Muscle of arm (tissue), 14 donors: ENCODE data around the gene OR2T4. TPM values are rescaled to one million over a fixed set of nuclear protein-coding genes. Genes with fewer than 3 reads are reported as not detected.

ENCODE experiments used
- DNase-seq: peaks from one replicate; pipeline ENCODE4 v3.0.0-alpha.2; 2013
- long read RNA-seq, 11 donors: transcript quantifications; one replicate each; lab custom pipeline, GENCODE V29; 2026
- polyA plus RNA-seq, 12 donors: library from polyadenylated mRNA; unstranded; fragments of 120-200 nt; gene quantifications; one replicate each; pipeline ENCODE4 v1.2.1, GENCODE V29; 2013; ENCODE audit not compliant: insufficient read length in 12 of 12

The OR2T4 gene
- polyA plus RNA-seq: not detected
- long read RNA-seq, donor 1: 0 reads
- long read RNA-seq, donor 2: 0 reads
- long read RNA-seq, donor 3: 0 reads
- long read RNA-seq, donor 4: 0 reads
- long read RNA-seq, donor 5: 0 reads
- long read RNA-seq, donor 6: 0 reads
- long read RNA-seq, donor 7: 0 reads
- long read RNA-seq, donor 8: 0 reads
- long read RNA-seq, donor 9: 0 reads
- long read RNA-seq, donor 10: 0 reads
- long read RNA-seq, donor 11: 0 reads

GRCh38 chr1:248361121-248361715, at the start of gene OR2T4:
TSS of gene OR2T4 (plus strand) at chr1:248361665. CDS start at chr1:248361665, 0 bp downstream.
- no peak for DNase-seq

GRCh38 chr1:248316796-248317195, 44.7 kb upstream of the OR2T4 start:
- no peak for DNase-seq

- DNase-seq: no peak
Observed at GRCh38 chr1:248324468-248324867, 37.0 kb upstream of the OR2T4 start, which contains the start of gene OR2M7. TSS of gene OR2M7 (minus strand) at chr1:248324568. CDS start at chr1:248324568, 0 bp downstream.

GRCh38 chr1:248343451-248343850, 18.0 kb upstream of the OR2T4 start:
- no peak for DNase-seq

GRCh38 chr1:248348475-248348874, 13.0 kb upstream of the OR2T4 start, which contains the start of gene OR14C36:
TSS of gene OR14C36 (plus strand) at chr1:248348775. CDS start at chr1:248348775, 0 bp downstream.
- DNase-seq: no peak

- no peak for DNase-seq
Observed at GRCh38 chr1:248359415-248359814, 2.0 kb upstream of the OR2T4 start.

- no peak for DNase-seq
Observed at GRCh38 chr1:248366609-248367008, 5.1 kb downstream of the OR2T4 start.

- no peak for DNase-seq
Observed at GRCh38 chr1:248372394-248372793, 10.9 kb downstream of the OR2T4 start.

GRCh38 chr1:248373761-248374160, 12.3 kb downstream of the OR2T4 start:
- no peak for DNase-seq

- no peak for DNase-seq
Observed at GRCh38 chr1:248375446-248375845, 14.0 kb downstream of the OR2T4 start, which contains the start of gene OR2T6. TSS of gene OR2T6 (plus strand) at chr1:248375746. CDS start at chr1:248387609, 11,863 bp downstream.

- DNase-seq: no peak
Observed at GRCh38 chr1:248376916-248377315, 15.5 kb downstream of the OR2T4 start.

- no peak for DNase-seq
Observed at GRCh38 chr1:248380854-248381253, 19.4 kb downstream of the OR2T4 start.

- no peak for DNase-seq
Observed at GRCh38 chr1:248388426-248388825, 27.0 kb downstream of the OR2T4 start.

GRCh38 chr1:248393050-248393449, 31.6 kb downstream of the OR2T4 start:
- DNase-seq: no peak

GRCh38 chr1:248402748-248403147, 41.3 kb downstream of the OR2T4 start, which contains the start of gene OR2T1:
TSS of gene OR2T1 (plus strand) at chr1:248403048. CDS start at chr1:248406148, 3,100 bp downstream.
- no peak for DNase-seq

GRCh38 chr1:248404024-248404423, 42.6 kb downstream of the OR2T4 start:
- peak; percentile 11 for DNase-seq

- DNase-seq: no peak
Observed at GRCh38 chr1:248406721-248407692, 45.5 kb downstream of the OR2T4 start.

Other genes with a start within 250 kb of the OR2T4 start
- not detected for gene OR2M5, start 216.5 kb upstream of the OR2T4 start, polyA plus RNA-seq
- gene OR2M2, start 186.8 kb upstream of the OR2T4 start, polyA plus RNA-seq: not detected
- gene OR2M3, start 164.4 kb upstream of the OR2T4 start, polyA plus RNA-seq: under 1 TPM in 4 of 12 donors, not detected in 8; 0.03 to 0.04 (median 0.03) TPM
- gene OR2M4, start 130.2 kb upstream of the OR2T4 start, polyA plus RNA-seq: under 1 TPM in 6 of 12 donors, not detected in 6; 0.03 to 0.07 (median 0.04) TPM
- not detected for gene OR2T33, start 83.7 kb upstream of the OR2T4 start, polyA plus RNA-seq
- under 1 TPM in 1 of 12 donors, not detected in 11; 0.04 TPM for gene OR2T12, start 58.2 kb upstream of the OR2T4 start, polyA plus RNA-seq
- gene OR2M7, start 37.1 kb upstream of the OR2T4 start, polyA plus RNA-seq: not detected
- gene OR14C36, start 12.9 kb upstream of the OR2T4 start, polyA plus RNA-seq: not detected
- not detected for gene OR2T6, start 14.1 kb downstream of the OR2T4 start, polyA plus RNA-seq
- gene OR2T1, start 41.4 kb downstream of the OR2T4 start, polyA plus RNA-seq: not detected
- gene OR2T2, start 84.0 kb downstream of the OR2T4 start, polyA plus RNA-seq: not detected
- not detected for gene OR2T3, start 111.7 kb downstream of the OR2T4 start, polyA plus RNA-seq
- not detected for gene OR2T5, start 126.9 kb downstream of the OR2T4 start, polyA plus RNA-seq
- gene OR2G6, start 146.4 kb downstream of the OR2T4 start, polyA plus RNA-seq: under 1 TPM in 2 of 12 donors, not detected in 10; 0.03 TPM
- not detected for gene OR2T29, start 201.1 kb downstream of the OR2T4 start, polyA plus RNA-seq
- gene OR2T34, start 213.1 kb downstream of the OR2T4 start, polyA plus RNA-seq: not detected
- gene OR2T10, start 236.0 kb downstream of the OR2T4 start, polyA plus RNA-seq: not detected